GM18858 (cell line): Measurements from ENCODE around the gene SGK1.

Experiments used
- ATAC-seq: cut with Tn5 transposase; IDR thresholded peaks from one replicate; pipeline ENCODE4 v1.9.1; 2021; ENCODE audit not compliant: unreplicated experiment

The SGK1 gene

GRCh38 chr6:134317471-134318131, at the start of gene SGK1:
TSS of gene SGK1 (minus strand) at chr6:134318112. CDS start at chr6:134317460, 652 bp downstream.
- ATAC-seq: no peak

DNA sequence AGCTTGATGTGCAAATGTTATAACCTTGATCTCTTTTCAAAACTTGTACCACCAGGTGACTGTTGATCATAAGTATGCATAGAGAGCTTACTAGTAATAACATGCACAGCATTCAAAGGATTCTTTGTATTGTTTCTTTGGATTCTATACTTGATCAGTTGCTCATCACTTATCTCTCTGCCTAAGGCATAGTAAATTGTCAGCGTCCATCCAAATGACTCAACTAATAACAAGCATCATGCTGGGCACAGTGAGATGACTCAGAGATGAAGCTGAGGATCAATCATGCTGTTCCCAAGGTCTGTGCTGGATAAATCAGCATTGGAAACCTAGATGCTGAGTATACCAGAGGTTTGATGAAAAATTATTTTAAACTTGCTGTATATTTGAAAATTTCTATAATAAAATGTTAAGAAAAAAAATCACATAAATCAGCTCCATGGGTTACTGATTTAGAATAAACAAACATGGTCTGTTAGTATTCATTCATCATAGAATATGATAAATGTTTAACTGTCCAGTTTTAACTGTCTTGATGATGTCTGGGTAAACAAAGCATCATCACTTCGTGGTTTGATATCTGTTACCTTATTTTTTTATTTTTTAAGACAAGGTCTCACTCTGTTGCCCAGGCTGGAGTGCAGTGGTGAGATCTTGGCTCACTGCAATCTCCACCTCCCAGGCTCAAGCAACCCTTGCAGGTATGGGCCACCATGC, 45.6 kb upstream of the SGK1 start:
- no peak for ATAC-seq

GRCh38 chr6:134361011-134361410, 43.1 kb upstream of the SGK1 start:
- no peak for ATAC-seq

DNA sequence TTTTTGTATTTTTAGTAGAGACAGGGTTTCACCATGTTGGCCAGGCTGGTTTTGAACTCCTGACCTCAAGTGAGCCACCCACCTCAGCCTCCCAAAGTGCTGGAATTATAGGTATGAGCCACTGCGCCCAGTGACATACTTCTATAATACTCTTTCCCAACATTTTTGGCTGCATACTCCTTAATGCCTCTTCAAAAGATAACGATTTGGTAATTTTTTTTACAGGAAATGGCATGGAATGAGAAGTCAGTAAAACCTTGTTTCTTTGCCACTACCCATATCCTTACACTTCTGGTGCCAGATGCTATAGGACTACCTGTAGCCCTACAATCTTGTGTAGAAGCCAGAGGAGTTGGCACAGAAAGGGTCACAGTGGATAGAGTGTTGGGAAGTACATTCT, 41.4 kb upstream of the SGK1 start:
- no peak for ATAC-seq

DNA sequence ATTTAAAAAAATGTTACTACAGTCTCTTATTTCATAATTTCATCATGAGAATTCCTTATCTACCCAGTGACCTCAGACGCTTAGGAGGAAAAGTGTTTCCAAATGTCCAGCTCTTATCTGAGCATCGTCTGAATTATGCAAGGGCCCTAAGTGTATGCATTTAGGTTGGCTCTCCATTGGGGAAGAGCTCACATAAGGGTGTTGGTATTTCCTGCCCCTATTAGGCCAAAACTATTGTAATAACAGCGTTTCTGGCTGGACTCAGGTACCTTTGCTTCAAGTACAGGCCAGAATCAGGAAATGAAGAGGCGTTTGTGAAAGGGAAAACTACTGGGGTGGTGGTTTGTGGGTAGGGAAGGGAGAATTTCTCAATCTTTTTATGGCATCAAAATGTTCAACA, 40.4 kb upstream of the SGK1 start:
- no peak for ATAC-seq

DNA sequence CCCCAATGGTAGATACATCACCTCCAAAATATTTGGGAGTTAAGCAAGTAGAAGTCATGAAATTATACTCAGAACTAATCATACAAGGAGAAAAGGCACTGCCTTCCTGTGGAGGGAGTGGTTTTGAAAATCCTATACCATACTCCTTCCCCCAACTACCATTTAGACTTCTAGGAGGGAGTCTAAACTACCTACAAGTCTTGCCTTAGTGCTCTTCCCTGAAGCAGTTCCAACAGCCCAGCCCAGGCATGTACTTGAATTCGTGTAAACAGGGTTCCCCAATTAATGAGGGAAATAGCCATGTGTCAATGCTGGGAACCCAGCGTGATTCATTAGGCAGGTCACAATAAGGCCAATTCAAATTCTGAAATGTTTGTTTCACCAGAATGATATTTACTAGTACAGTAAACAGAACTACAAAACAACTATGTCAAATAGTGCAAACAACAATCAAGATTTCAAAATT, 39.1 kb upstream of the SGK1 start:
- ATAC-seq: no peak

DNA sequence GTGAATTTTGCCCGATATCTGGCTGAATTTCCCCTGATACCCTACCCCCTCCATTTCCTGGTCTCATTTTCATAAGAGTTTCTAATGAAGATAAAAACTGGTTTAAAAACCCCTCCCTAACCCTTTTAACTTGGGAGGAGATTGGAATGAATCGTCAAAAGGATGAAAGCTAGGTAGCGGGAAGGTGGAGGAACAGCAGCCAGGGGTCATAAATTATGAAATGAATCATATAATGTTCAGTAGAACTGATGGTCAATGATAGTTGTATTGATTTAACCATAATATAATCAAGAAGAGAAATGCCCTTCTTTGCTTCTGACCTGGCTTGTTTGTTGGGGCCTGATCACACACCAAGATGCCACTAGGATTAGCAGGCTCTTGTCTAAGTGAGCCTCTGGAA, 38.5 kb upstream of the SGK1 start:
- ATAC-seq: no peak

DNA sequence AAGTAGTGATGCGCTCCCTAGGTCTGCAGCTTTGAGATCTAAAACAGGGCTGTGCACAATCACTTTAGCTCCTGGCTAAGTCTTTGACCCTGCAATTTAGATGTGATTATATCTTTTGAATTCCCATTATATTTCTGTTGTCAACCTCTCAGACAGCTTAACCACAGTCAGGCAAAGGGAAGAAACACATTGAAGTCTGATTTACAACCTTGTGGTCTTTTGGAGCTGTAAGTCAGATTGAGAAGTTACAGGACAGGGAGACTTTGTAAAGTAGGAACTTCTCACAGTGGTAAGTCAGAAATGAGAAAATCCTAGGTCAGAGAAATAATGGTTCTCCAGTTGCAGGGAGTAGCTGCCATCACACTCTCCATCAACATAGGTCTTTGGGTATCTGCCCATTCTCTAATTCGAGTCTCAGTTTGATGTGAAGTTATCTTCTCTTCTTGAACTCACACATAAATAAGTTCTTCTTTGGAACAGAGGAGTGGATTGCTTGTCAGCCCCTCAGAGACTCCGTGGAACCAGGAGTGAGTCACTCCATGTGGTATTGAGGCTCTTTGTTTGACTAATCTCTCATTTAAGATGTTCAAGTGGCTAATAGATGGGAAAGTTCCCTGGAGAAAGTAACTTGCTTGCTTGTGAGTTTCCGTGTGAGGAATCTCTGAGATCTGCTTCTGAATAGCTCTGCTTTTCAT, 35.0 kb upstream of the SGK1 start:
- no peak for ATAC-seq

- ATAC-seq: no peak
Measured at GRCh38 chr6:134351615-134352474, 33.9 kb upstream of the SGK1 start.

DNA sequence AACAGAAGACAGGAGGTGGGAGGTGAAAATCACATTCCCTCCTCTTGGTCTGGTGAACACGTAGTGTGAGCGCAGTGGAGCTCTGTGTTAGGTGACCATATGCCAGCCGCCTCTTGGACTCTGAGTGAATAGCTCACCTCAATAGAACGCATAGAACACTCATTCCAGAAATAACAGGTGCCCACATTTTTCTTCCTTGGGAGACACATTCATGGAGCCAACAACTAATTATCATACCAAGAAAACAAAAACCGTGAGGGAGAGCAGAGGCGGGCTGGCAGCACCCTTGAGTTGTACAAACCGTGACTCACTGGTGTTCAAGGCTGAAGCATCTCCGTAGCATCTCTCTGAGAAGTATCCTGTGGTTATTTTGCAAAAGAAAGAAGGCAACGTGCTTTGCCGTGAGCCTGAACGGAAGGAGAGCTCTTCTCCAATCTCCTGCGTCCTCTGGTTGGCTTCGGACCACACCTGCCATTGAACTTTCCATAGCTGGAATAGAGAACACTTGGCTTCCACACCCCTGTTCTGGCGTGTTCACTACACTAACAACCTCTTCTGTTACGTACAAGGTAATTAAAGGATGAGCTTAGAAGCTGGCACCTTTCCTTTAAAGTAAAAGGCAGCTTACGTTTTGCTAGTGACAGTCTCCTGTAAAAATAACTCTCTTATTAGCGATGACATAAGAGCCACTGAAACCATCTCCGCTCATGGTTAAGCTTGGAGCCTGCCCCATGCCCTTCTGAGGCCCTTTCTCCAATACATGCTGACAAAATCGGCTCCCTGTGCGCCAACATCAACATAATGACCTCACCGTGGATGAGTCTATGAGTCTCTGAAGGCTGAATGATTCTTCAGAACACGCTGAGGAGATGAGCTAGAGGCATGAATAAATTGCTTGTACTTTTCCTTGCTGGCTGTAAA, 30.2 kb upstream of the SGK1 start:
- ATAC-seq: no peak

DNA sequence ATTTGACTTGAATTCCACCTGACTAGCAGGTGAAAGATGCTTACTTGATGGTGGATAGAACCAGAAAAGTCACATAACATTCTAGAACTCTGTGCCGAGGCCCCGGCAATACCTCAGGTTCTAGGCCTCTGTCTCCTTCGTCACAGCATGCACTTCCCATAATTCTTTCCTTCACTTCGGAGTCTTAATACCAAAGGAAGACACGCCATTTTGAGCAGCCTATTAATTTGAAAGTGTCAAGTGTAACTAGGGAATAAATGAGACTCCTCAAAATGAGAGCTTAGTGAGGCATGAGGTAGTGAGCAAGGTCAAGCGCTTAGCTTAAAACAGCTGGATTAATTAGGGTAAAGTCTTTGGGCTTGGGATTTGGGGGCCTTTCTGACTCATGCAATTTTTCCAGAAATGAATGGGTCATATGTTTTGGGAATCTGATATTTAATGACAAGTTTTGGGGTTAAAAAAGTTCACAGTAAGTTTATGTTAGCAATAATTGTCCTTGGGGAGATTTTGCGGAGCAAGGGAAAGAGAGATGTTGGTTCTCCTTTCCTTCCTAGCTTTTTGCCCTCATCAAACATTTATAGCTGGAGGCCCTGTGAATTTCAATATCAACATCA, 29.1 kb upstream of the SGK1 start:
- ATAC-seq: no peak

GRCh38 chr6:134345789-134346188, 27.9 kb upstream of the SGK1 start:
- no peak for ATAC-seq

GRCh38 chr6:134343066-134343465, 25.2 kb upstream of the SGK1 start:
- no peak for ATAC-seq

DNA sequence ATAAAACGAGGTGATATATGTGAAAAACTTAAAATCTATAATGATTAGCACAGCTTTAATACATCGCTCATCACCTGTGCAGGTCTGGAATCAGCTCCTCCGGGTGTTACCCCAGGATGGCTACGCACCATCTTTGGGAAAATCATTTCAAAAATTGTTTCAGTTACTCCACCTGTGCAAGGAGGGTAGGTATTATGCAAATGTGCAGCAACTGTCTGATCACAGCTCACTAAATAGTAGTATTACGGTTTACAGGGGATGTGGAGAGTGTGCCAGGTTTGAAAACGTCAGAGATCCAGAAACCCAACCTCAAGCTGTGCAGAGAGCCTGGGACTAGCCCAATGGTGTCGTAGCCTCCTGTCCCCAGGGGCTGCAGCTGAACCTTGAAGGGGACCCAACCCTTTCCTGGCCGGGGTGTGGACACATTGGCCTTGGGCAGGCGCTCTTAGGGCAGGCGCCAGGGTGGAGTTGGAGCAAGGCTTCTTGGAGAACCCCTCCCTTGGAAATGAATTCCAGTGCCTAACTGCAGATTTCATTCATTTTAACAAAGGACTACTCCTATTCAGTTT, 24.2 kb upstream of the SGK1 start:
- no peak for ATAC-seq

DNA sequence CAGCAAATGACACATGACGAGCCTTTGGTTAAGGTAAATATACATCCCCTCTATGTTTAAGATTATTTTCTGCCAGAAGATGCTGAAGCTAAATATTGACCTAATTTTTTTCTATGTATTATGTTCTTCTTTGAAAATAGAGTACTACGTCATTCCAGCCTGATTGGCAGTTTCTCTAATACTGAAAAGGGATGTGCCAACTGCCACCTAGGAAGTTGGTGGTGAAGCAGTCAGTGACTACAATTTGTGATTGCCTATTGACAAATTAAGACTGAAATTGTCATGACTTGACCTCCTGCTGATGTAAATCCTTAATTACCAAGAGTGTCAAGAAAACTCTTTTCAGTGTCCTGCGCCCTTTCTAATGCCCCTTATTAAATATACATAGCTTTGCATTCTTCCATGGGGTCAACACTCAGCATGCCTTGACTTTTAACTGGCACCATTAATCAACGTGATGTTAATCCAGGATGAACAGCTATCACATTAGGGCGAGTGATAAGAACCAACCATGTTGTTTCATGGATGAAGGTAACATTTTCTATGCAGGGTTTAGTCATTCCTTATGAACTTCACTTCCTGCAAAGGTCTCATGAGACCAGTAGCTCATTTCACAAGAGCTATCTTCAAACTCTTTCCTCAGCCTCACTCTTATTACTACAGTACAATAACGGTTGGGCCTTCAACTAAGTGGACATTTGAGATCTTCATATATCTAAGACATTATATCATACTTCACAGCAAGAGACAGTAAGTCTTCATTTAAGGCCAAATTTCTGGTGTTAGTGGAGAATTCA, 22.5 kb upstream of the SGK1 start:
- no peak for ATAC-seq

DNA sequence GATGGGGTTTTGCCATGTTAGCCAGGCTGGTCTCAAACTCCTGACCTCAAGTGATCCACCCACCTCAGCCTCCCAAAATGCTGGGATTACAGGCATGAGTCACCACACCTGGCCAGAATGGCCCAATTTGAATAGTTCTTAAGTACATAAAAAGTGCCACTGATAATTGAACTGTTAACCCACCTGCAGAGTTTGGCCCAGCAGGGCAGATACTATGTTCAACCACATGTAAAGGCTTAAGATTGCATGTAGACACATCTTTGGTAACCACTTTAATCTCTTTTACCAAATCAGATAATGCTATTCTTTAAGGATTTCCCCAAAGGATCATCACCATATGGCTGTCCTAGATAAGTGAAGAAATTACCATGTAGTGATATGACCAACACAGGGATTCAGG, 21.3 kb upstream of the SGK1 start:
- no peak for ATAC-seq

DNA sequence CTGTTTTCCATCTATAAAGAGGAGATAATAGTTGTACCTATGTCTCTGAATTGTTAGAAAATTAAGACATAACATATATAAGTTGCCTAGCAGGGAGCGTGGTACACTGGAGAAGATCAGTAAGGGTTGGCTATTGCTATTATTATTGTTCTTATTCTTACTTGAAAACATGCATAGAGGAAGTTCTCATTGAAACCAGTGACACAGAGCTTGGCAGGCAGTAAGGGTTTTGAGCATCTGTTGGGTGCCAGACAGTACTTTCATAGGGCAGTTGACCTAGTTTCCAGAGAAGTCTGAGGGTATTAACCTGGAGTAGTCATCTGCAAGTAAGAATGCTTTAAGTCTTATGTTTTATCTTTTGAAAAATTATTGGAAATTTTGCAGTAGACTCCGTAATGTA, 13.3 kb upstream of the SGK1 start:
- no peak for ATAC-seq

GRCh38 chr6:134330555-134330954, 12.6 kb upstream of the SGK1 start:
- ATAC-seq: no peak

DNA sequence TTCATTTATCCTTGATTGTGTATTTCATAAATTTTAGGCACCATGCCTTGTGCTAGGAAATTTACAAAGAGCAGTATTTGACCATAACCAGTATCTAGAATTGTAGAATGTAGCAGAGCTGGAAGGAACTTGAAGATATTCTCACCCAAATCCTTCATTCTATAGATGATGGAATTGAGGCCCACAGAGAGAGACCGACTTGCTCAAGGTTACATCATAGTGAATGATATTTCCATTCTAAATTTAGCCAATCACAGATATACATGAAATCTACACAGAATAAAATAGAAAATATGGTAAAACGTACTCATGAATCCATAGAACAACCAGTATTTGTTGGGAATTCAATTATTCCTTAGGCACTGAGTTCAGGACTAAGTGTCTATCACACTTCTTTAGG, 10.9 kb upstream of the SGK1 start:
- ATAC-seq: no peak
